ENCODE results near the gene PPDPF. TPM values are rescaled to one million over a fixed set of nuclear protein-coding genes. Genes with fewer than 3 reads are reported as not detected.
"Not testable (repeated sequence)": the region's sequence is repeated elsewhere in the genome, so short reads cannot be mapped to it uniquely, and the experiment has no call there.

The PPDPF gene
- total RNA-seq, 1 donor from 2014 or later = 54.2 TPM

GRCh38 chr20:63564036-63564810, 43.7 kb downstream of the PPDPF start:
- no peak for DNase-seq (ENCODE audit: low spot score)

GRCh38 chr20:63565021-63565698, 44.6 kb downstream of the PPDPF start:
- DNase-seq (ENCODE audit: low spot score) = no peak

GRCh38 chr20:63565699-63566335, 45.3 kb downstream of the PPDPF start:
- no peak for DNase-seq (ENCODE audit: low spot score)

DNA sequence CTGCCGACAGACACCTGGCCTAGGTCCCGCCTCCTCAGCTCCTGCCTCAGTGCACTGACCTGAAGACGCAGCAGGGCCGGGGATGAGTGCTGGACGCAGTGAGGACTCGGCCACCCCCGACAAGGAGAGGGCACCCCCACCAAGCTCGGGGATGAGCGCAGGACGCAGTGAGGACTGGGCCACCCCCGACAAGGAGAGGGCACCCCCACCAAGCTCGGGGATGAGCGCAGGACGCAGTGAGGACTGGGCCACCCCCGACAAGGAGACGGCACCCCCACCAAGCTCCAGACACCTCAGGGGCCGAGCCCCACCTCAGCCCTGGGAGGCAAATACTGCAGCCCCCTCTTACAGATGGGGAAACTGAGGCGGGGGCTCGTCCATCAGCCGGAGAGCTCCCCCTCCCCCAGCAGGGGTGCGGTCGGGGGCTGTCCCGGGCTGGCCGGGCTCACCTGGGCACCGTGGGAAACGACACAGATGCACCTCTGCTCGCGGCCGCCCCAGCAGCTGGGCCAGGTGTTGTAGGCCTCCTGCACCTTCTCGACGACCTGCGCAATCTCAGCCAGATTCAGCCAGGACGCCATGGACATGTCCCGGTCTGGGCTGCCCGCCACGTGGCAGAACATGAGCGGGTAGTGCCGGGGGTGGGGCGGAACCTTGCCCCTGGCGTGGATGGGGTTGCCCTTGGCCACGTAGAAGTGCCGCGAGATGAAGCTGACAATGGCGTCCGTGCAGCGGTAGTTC, 46.0 kb downstream of the PPDPF start:
- no peak for DNase-seq (ENCODE audit: low spot score)

- DNase-seq (ENCODE audit: low spot score) = no peak
Observed at GRCh38 chr20:63567136-63567385, 46.5 kb downstream of the PPDPF start.

DNA sequence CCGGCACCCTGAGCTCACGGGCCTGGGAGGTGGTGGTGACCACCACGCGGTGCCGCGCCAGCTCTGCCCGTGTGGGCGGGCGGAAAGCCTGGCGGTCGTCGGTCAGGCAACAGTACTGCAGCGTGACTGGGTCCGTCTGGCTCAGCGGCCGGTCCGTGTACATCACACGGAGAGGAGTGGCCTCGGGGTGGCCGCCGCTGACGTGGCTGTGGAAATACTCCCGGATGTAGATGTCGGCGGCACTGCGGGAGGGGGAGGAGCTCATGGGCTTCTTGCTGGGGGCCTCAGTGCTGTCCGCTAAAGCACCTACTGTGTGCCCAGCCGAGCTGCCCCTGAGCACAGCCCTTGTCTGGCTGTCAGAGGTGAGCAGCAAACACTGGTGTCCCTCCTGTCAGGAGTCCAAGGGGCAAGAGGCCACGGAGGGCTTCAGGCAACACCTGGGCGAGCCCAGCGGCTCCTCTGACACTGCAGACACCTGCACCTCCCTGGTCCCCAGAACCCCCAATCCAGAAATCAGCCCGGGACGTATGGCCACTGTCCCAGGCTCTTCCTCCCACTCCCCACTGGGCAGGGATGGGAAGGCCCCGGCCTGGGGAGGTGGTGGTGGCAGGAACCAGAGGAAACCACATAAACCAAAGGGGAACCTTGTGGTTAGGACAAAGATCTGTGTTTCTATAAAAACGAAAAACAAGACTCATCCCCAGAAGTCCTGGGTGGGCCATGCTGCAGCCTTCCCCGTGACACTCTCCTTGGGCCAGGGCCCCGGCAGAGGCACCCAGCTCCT, 47.0 kb downstream of the PPDPF start:
- no peak for DNase-seq (ENCODE audit: low spot score)

DNA sequence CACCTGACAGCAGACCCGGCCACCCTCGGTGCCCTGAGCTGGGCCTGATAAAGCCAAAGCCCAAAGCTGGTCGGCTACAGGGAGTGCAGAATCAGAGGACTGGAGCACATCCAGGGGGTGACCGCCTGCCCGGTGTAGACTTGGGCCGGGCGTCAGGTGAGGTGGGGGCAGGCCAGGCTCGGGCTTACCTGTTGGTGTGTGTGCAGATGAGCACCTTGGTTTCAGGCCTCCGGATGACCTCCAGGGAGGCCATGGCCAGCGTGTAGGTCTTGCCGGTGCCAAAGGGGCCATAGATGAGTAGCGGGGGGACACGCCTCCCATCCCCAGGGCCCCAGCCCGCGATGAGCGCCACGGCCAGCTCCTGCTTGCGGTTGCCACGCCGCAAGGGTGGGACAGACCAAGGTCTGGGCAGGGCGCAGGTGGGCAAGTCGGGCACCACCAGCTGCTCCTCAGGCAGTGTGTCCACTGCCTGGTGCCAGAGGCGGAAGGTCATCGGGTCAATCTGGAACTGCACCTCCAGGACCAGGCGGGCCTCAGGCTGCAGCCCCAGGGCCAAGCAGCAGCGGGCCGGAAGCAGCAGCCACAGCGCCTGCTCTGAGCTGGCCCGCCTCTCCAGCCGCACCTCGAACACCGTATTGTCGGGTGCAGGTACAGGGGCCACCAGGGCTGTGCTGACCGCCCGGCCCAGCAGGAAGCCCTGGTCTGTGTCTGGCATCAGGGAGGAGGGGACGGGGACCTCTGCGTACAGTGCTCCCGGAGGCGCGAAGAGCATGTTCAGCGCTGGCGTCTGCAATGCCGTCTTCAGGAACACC, 47.8 kb downstream of the PPDPF start:
- no peak for DNase-seq (ENCODE audit: low spot score)

DNA sequence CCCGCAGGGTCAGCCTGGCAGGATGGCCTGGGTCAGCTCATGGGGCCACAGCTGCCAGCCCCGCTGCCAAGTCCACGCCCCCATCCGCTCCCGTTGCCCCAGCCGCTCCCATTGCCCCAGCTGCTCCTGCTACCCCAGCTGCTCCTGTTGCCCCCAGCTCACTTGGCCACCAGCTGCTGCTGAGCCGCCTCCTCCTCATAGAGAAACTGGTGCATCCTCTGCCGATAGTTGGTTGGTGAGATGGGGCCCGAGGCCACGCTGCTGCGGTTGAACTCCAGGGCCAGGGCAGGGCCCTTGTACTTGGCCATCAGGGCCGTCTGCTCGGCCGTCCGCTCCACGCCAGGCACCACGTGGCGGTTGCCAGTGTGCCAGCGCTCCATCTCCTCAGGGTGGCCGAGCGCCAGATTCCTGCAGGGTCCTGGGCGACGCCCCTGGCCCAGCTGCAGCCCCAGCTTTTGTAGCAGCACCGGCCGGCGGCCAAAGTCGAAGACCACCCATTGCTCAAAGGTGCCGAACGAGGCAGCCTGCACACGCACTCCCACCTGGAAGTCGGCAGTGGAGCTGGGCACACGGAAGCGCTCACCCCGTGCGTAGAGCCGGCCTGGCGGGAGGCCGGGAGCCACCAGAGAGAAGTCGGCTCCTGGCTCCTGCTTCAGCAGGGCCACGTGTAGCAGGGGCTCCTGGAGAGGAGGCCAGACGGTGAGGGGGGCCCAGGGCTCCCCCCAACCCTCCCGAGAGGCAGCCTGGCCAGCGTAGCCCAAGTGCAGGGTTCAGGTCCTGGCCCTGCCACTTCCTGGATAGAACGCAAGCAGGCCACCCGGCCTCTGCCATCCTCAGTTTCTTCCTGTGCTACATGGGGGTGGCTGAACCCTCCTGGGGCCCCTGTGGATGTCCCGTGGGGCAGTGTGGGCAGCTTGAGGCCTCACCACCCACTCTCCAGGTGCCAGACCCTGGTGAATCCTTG, 48.7 kb downstream of the PPDPF start:
- DNase-seq (ENCODE audit: low spot score) = no peak

- no peak for DNase-seq (ENCODE audit: low spot score)
Observed at GRCh38 chr20:63570281-63571086, 49.9 kb downstream of the PPDPF start.

DNA sequence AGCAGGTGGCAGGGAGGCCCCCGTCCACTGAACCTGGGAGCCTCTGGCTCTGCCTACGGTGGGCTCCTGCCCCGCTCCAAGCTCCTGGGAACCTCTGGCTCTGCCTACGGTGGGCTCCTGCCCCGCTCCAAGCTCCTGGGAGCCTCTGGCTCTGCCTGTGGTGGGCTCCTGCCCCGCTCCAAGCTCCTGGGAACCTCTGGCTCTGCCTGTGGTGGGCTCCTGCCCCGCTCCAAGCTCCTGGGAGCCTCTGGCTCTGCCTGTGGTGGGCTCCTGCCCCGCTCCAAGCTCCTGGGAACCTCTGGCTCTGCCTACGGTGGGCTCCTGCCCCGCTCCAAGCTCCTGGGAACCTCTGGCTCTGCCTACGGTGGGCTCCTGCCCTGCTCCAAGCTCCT, 50.5 kb downstream of the PPDPF start:
- not testable (repeated sequence) for DNase-seq (ENCODE audit: low spot score)

Other genes starting within 250 kb of the PPDPF start
- gene ARFGAP1, start 248.0 kb upstream of the PPDPF start, total RNA-seq (ENCODE audit: insufficient read depth, low replicate concordance) = 94.9 TPM
- gene COL20A1, start 227.6 kb upstream of the PPDPF start, total RNA-seq (ENCODE audit: insufficient read depth, low replicate concordance) = 1.2 TPM
- 2.2 TPM for gene CHRNA4, start 159.4 kb upstream of the PPDPF start, total RNA-seq (ENCODE audit: insufficient read depth, low replicate concordance)
- 0.96 TPM for gene KCNQ2, start 48.1 kb upstream of the PPDPF start, total RNA-seq (ENCODE audit: insufficient read depth, low replicate concordance)
- gene EEF1A2, start 21.7 kb upstream of the PPDPF start, total RNA-seq (ENCODE audit: insufficient read depth, low replicate concordance) = 7.2 TPM
- 1.2 TPM for gene PTK6, start 16.6 kb downstream of the PPDPF start, total RNA-seq (ENCODE audit: insufficient read depth, low replicate concordance)
- not detected for gene SRMS, start 27.0 kb downstream of the PPDPF start, total RNA-seq (ENCODE audit: insufficient read depth, low replicate concordance)
- 1.2 TPM for gene FNDC11, start 33.4 kb downstream of the PPDPF start, total RNA-seq (ENCODE audit: insufficient read depth, low replicate concordance)
- 35.6 TPM for gene HELZ2, start 53.5 kb downstream of the PPDPF start, total RNA-seq (ENCODE audit: insufficient read depth, low replicate concordance)
- 3.4 TPM for gene GMEB2, start 106.3 kb downstream of the PPDPF start, total RNA-seq (ENCODE audit: insufficient read depth, low replicate concordance)
- gene STMN3, start 132.7 kb downstream of the PPDPF start, total RNA-seq (ENCODE audit: insufficient read depth, low replicate concordance) = 12.5 TPM
- gene RTEL1, start 137.5 kb downstream of the PPDPF start, total RNA-seq (ENCODE audit: insufficient read depth, low replicate concordance) = 17.6 TPM
- not detected for gene TNFRSF6B, start 175.9 kb downstream of the PPDPF start, total RNA-seq (ENCODE audit: insufficient read depth, low replicate concordance)
- gene ARFRP1, start 187.2 kb downstream of the PPDPF start, total RNA-seq (ENCODE audit: insufficient read depth, low replicate concordance) = 38.3 TPM
- 15.6 TPM for gene ZGPAT, start 187.3 kb downstream of the PPDPF start, total RNA-seq (ENCODE audit: insufficient read depth, low replicate concordance)
- gene LIME1, start 215.9 kb downstream of the PPDPF start, total RNA-seq (ENCODE audit: insufficient read depth, low replicate concordance) = 1.2 TPM
- 15.2 TPM for gene SLC2A4RG, start 219.0 kb downstream of the PPDPF start, total RNA-seq (ENCODE audit: insufficient read depth, low replicate concordance)

Measured in umbilical cord (tissue), 2 donors.